Adrenal gland (tissue), 12 donors: ENCODE data around the gene FAH. TPM values are rescaled to one million over a fixed set of nuclear protein-coding genes. Genes with fewer than 3 reads are reported as not detected.

Experiments
- DNase-seq, 7 donors: peaks; one replicate each; pipeline ENCODE4 v3.0.0-alpha.2; 2019 to 2020
- H3K27ac ChIP-seq, 5 donors: fragments of 200-600 bp; sonication (generic) in 4 of 5; 1 replicate in 3 of 5; 2 replicates in 2 of 5; pipeline versions ENCODE4 v1.5.1 to v1.8.0; 2016 to 2020; ENCODE audit warnings: mild to moderate bottlenecking in 1 of 5
- H3K27me3 ChIP-seq: fragments of 200-600 bp; 2 replicates; pipeline ENCODE4 v1.8.0; 2021
- H3K36me3 ChIP-seq, 2 donors: fragments of 200-600 bp; replicated peaks in 1 of 2; 1 replicate in 1 of 2; 2 replicates in 1 of 2; pipeline versions ENCODE4 v1.5.1 to v1.8.0; 2018 to 2022
- H3K4me1 ChIP-seq, 2 donors: fragments of 200-600 bp; replicated peaks in 1 of 2; 1 replicate in 1 of 2; 2 replicates in 1 of 2; pipeline versions ENCODE4 v1.5.1 to v1.8.0; 2018 to 2021
- H3K4me3 ChIP-seq, 4 donors: fragments of 200-600 bp; sonication (generic) in 3 of 4; one replicate each; pipeline ENCODE4 v1.5.1; 2016 to 2018
- H3K9me3 ChIP-seq, 3 donors: fragments of 200-600 bp; sonication (generic) in 1 of 3; replicated peaks in 1 of 3; 1 replicate in 2 of 3; 2 replicates in 1 of 3; pipeline versions ENCODE4 v1.5.1 to v1.8.0; 2016 to 2021
- CTCF ChIP-seq, 6 experiments: fragments of 450-650 bp in 4 of 6; fragments of 200-600 bp in 2 of 6; sonication (generic) in 1 of 6; IDR thresholded peaks; 1 replicate in 5 of 6; 2 replicates in 1 of 6; pipeline versions ENCODE4 v1.5.1 to v1.8.0; 2016 to 2021; ENCODE audit warnings: antibody characterized with exemption in 6 of 6, mild to moderate bottlenecking in 2 of 6, moderate library complexity in 1 of 6
- POLR2A ChIP-seq, 2 donors: fragments of 450-650 bp; IDR thresholded peaks; one replicate each; pipeline ENCODE4 v1.6.1; 2017; ENCODE audit warnings: antibody characterized with exemption in 2 of 2, mild to moderate bottlenecking in 2 of 2, moderate library complexity in 1 of 2
- WGBS, 4 donors: extraction: QIAGEN DNeasy Blood & Tissue Kit in 2 of 4; methylation state at CpG; one replicate each; pipeline versions ENCODE4 v1.1.5 to v1.1.7; 2013 to 2017; 5-methylcytosine and 5-hydroxymethylcytosine counted together
- intact Hi-C, 2 donors: fragments of 100-400 bp; cut with DNase I; formaldehyde crosslinking; loops; one replicate each; pipeline versions ENCODE4 v1.14.1 to v1.15.0; 2022 to 2023
- polyA plus RNA-seq, 3 donors: library from polyadenylated mRNA; stranded (reverse); fragments of 200-250 nt in 2 of 3; fragments of 350-450 nt in 1 of 3; fragmentation: Illumina TruSeq in 1 of 3; extraction: RNeasy Lipid Tissue Mini Kit (QIAGEN cat#74804) in 1 of 3; gene quantifications; one replicate each; pipeline ENCODE4 v1.2.3, GENCODE V29; 2013 to 2014
- total RNA-seq, 9 donors: library from RNA; depleted of rRNA in 4 of 9; stranded (reverse); fragments of >200 nt in 4 of 9; fragments of 120-200 nt in 1 of 9; fragmentation: NEBNext Ultra II Directional in 1 of 9; extraction: Animal tissue kit (Norgen Biotek cat#: 25700) in 1 of 9; gene quantifications; one replicate each; pipeline versions ENCODE4 v1.1.0 to v1.2.4, GENCODE V29; 2013 to 2023
- donor health status: healthy with polysubstance abuse.
- donor health status: Bipolar disorder and iron deficiency.
- donor health status: DM: yes; HTN: yes; CAD: no.
- donor health status: DM: no; HTN: no; CAD: no.
- donor health status: DM: no; HTN: no; CAD: no.
- donor health status: DM: yes; HTN: yes; CAD: no.

Gene FAH
- total and polyA plus RNA-seq, 12 donors = 56.9 to 157 (median 106) TPM

GRCh38 chr15:80201256-80202015 is 48.6 kb downstream of the FAH start:
- Histone ChIP-seq H3K4me3 (no peak overlapping the region), H3K9me3 (no peaks in the 10 kb centered on the region), H3K4me1 (no peaks in the 10 kb centered on the region), H3K27ac (no peak overlapping the region), H3K36me3 (no peaks in the 10 kb centered on the region), H3K27me3 (no peaks in the 10 kb centered on the region)
- intact Hi-C loops = no loop called here
- WGBS, 4 donors = 84 to 98% (median 90%) methylated on average over 6 to 26 of the region's 26 CpGs
- TF ChIP-seq POLR2A (IDR thresholded peaks at IDR 0.05) (no peak), CTCF (IDR thresholded peaks at IDR 0.05) (no peak)
- peak in 1 of 7 donors; percentile 31 for DNase-seq

- Histone ChIP-seq H3K4me1 (no peaks in the 10 kb centered on the region), H3K4me3 (no peak overlapping the region), H3K27me3 (no peaks in the 10 kb centered on the region), H3K9me3 (no peaks in the 10 kb centered on the region), H3K27ac (no peak overlapping the region), H3K36me3 (no peaks in the 10 kb centered on the region)
- intact Hi-C loops = no loop called here
- 50 to 98% (median 80%) methylated on average over 1 to 2 of the region's 2 CpGs for WGBS, 4 donors
- peak in 1 of 7 donors; percentile 0 for DNase-seq
- no peak for TF ChIP-seq POLR2A (IDR thresholded peaks at IDR 0.05)
- no peak for TF ChIP-seq CTCF (IDR thresholded peaks at IDR 0.05)
Measured at GRCh38 chr15:80202016-80202315, 49.2 kb downstream of the FAH start.

GRCh38 chr15:80202641-80203360 is 50.0 kb downstream of the FAH start:
- TF ChIP-seq CTCF (IDR thresholded peaks at IDR 0.05) (no peak), POLR2A (IDR thresholded peaks at IDR 0.05) (no peak)
- no peak overlapping the region for H3K27ac ChIP-seq
- no peaks in the 10 kb centered on the region for H3K27me3 ChIP-seq
- intact Hi-C loops = no loop called here
- peak in 1 of 7 donors; percentile 18 for DNase-seq
- H3K4me1 ChIP-seq = no peaks in the 10 kb centered on the region
- no peak overlapping the region for H3K4me3 ChIP-seq
- H3K9me3 ChIP-seq = no peaks in the 10 kb centered on the region
- no peaks in the 10 kb centered on the region for H3K36me3 ChIP-seq
- 61 to 82% (median 69%) methylated on average over 6 to 9 of the region's 9 CpGs for WGBS, 4 donors

- Histone ChIP-seq H3K4me3 (no peak overlapping the region), H3K4me1 (no peaks in the 10 kb centered on the region), H3K9me3 (no peaks in the 10 kb centered on the region), H3K27me3 (no peaks in the 10 kb centered on the region), H3K27ac (no peak overlapping the region), H3K36me3 (no peaks in the 10 kb centered on the region)
- TF ChIP-seq POLR2A (IDR thresholded peaks at IDR 0.05) (no peak), CTCF (IDR thresholded peaks at IDR 0.05) (no peak)
- WGBS, 4 donors = 74 to 87% (median 79%) methylated on average over 10 of the region's 10 CpGs
- intact Hi-C loops = no loop called here
- peak in 1 of 7 donors; percentile 30 for DNase-seq
Measured at GRCh38 chr15:80203361-80203885, 50.6 kb downstream of the FAH start.
